ENCODE measurements around the gene AOPEP. TPM values are rescaled to one million over a fixed set of nuclear protein-coding genes. Genes with fewer than 3 reads are reported as not detected.

The AOPEP gene
- total RNA-seq, 1 donor from 2014 or later: 25.8 TPM

GRCh38 chr9:94927762-94928670 is 201.5 kb downstream of the AOPEP start:
- TF ChIP-seq CTCF (IDR thresholded peaks at IDR 0.05; ENCODE audit: partially characterized antibody, unreplicated experiment): no peak
- DNase-seq: no peak
- Mint-ChIP-seq H3K36me3 (ENCODE audit: unreplicated experiment) (peaks cover 11% of the 10 kb centered on the region), H3K27ac (ENCODE audit: unreplicated experiment) (peak overlapping the region; percentile 92), H3K9me3 (ENCODE audit: unreplicated experiment) (peaks cover 11% of the 10 kb centered on the region), H3K4me3 (ENCODE audit: unreplicated experiment) (peak overlapping the region; percentile 71), H3K27me3 (ENCODE audit: unreplicated experiment) (peaks cover 11% of the 10 kb centered on the region), H3K4me1 (ENCODE audit: low read depth, unreplicated experiment) (peaks cover 36% of the 10 kb centered on the region)

GRCh38 chr9:94928691-94929368 is 202.3 kb downstream of the AOPEP start:
- Mint-ChIP-seq H3K4me1 (ENCODE audit: low read depth, unreplicated experiment) (peaks cover 41% of the 10 kb centered on the region), H3K27ac (ENCODE audit: unreplicated experiment) (peak overlapping the region; percentile 92), H3K9me3 (ENCODE audit: unreplicated experiment) (peaks cover 11% of the 10 kb centered on the region), H3K27me3 (ENCODE audit: unreplicated experiment) (peaks cover 11% of the 10 kb centered on the region), H3K4me3 (ENCODE audit: unreplicated experiment) (peak overlapping the region; percentile 71), H3K36me3 (ENCODE audit: unreplicated experiment) (peaks cover 11% of the 10 kb centered on the region)
- DNase-seq: no peak
- TF ChIP-seq CTCF (IDR thresholded peaks at IDR 0.05; ENCODE audit: partially characterized antibody, unreplicated experiment): no peak

- H3K27ac Mint-ChIP-seq (ENCODE audit: unreplicated experiment): peak overlapping the region; percentile 89
- no peak overlapping the region for H3K4me3 Mint-ChIP-seq (ENCODE audit: unreplicated experiment)
- H3K27me3 Mint-ChIP-seq (ENCODE audit: unreplicated experiment): peaks cover 12% of the 10 kb centered on the region
- TF ChIP-seq CTCF (IDR thresholded peaks at IDR 0.05; ENCODE audit: partially characterized antibody, unreplicated experiment): no peak
- peaks cover 11% of the 10 kb centered on the region for H3K36me3 Mint-ChIP-seq (ENCODE audit: unreplicated experiment)
- DNase-seq: no peak
- peaks cover 10% of the 10 kb centered on the region for H3K9me3 Mint-ChIP-seq (ENCODE audit: unreplicated experiment)
- peaks cover 41% of the 10 kb centered on the region for H3K4me1 Mint-ChIP-seq (ENCODE audit: low read depth, unreplicated experiment)
These were observed 202.9 kb downstream of the AOPEP start for GRCh38 chr9:94929369-94929756.

GRCh38 chr9:94931036-94931633 is 204.6 kb downstream of the AOPEP start:
- Mint-ChIP-seq H3K4me1 (ENCODE audit: low read depth, unreplicated experiment) (peaks cover 41% of the 10 kb centered on the region), H3K27me3 (ENCODE audit: unreplicated experiment) (peaks cover 15% of the 10 kb centered on the region), H3K27ac (ENCODE audit: unreplicated experiment) (no peak overlapping the region), H3K36me3 (ENCODE audit: unreplicated experiment) (peaks cover 11% of the 10 kb centered on the region), H3K4me3 (ENCODE audit: unreplicated experiment) (no peak overlapping the region), H3K9me3 (ENCODE audit: unreplicated experiment) (peaks cover 10% of the 10 kb centered on the region)
- no peak for DNase-seq
- no peak for TF ChIP-seq CTCF (IDR thresholded peaks at IDR 0.05; ENCODE audit: partially characterized antibody, unreplicated experiment)
